Measurements from ENCODE around the gene CA4.
"Not testable (repeated sequence)": the region's sequence is repeated elsewhere in the genome, so short reads cannot be mapped to it uniquely, and the experiment has no call there.

- not testable (repeated sequence) for TF ChIP-seq POLR2AphosphoS5 (IDR thresholded peaks at IDR 0.05; ENCODE audit: borderline replicate concordance, low read depth, low read length); EZH2 (IDR thresholded peaks at IDR 0.05)
Measured at GRCh38 chr17:60116196-60116595, 33.6 kb upstream of the CA4 start.

Data from SK-N-MC (cell line).